ENCODE data around the gene PCAT6. TPM values are rescaled to one million over a fixed set of nuclear protein-coding genes. Genes with fewer than 3 reads are reported as not detected.

Gene PCAT6
- total RNA-seq, 6 donors from 2014 or later = 0.86 to 3.8 (median 1.6) TPM; not detected in 2

GRCh38 chr1:202857136-202857610, 46.4 kb downstream of the PCAT6 start:
- no peaks in the 10 kb centered on the region for H3K36me3 ChIP-seq
- no peak for ATAC-seq (ENCODE audit: low FRiP score in 2 of 2)
- 63 to 76% methylated on average over 4 of the region's 4 CpGs for WGBS, 2 donors
- H3K9me3 ChIP-seq = no peaks in the 10 kb centered on the region
- peak overlapping the region in 1 of 4 donors; percentile 50 for H3K27ac ChIP-seq
- no peak for DNase-seq
- H3K4me3 ChIP-seq = no peak overlapping the region
- H3K4me1 ChIP-seq = peaks cover 10 to 25% (median 19%) of the 10 kb centered on the region in 4 donors
- H3K27me3 ChIP-seq = no peaks in the 10 kb centered on the region
- no peak for TF ChIP-seq POLR2AphosphoS5 (IDR thresholded peaks at IDR 0.05)
- TF ChIP-seq, protein P1, sequence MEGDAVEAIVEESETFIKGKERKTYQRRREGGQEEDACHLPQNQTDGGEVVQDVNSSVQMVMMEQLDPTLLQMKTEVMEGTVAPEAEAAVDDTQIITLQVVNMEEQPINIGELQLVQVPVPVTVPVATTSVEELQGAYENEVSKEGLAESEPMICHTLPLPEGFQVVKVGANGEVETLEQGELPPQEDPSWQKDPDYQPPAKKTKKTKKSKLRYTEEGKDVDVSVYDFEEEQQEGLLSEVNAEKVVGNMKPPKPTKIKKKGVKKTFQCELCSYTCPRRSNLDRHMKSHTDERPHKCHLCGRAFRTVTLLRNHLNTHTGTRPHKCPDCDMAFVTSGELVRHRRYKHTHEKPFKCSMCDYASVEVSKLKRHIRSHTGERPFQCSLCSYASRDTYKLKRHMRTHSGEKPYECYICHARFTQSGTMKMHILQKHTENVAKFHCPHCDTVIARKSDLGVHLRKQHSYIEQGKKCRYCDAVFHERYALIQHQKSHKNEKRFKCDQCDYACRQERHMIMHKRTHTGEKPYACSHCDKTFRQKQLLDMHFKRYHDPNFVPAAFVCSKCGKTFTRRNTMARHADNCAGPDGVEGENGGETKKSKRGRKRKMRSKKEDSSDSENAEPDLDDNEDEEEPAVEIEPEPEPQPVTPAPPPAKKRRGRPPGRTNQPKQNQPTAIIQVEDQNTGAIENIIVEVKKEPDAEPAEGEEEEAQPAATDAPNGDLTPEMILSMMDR (IDR thresholded peaks at IDR 0.05) = no peak
- no peak for TF ChIP-seq POLR2A (IDR thresholded peaks at IDR 0.05)
- no peak for TF ChIP-seq EP300 (IDR thresholded peaks at IDR 0.05)

DNA sequence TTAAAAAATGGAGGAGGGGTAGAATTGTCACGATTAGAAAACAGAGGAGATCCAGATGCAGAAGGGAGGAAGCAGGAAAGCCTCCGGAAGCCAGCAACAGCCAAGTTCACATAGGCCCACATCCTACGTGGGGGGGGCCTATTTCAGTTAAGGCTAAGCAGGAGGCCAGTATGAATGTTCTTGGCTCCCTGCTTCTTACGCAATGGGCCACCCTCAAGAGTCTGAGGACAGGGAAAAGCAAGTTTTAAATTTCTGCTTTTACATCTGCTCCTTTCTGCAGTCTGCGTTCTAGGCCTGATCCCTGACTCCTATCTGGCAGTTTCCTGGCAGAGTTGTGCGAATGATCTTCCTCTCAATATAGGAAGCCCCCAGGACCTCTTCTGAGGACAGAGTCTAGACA, 47.6 kb downstream of the PCAT6 start:
- DNase-seq (peak in 1 of 2 donors; percentile 75), ATAC-seq (ENCODE audit: low FRiP score in 2 of 2) (peak in 1 of 2 donors; percentile 48)
- 26 to 32% methylated on average over 6 of the region's 6 CpGs for WGBS, 2 donors
- Histone ChIP-seq H3K9me3 (no peaks in the 10 kb centered on the region), H3K4me3 (no peak overlapping the region), H3K4me1 (peaks cover 10 to 27% (median 19%) of the 10 kb centered on the region in 4 donors), H3K36me3 (no peaks in the 10 kb centered on the region), H3K27ac (peak overlapping the region in 3 of 4 donors; percentile 21 to 71 (median 50)), H3K27me3 (no peaks in the 10 kb centered on the region)
- TF ChIP-seq POLR2AphosphoS5 (IDR thresholded peaks at IDR 0.05) = peak in 1 of 2 donors; percentile 15
- TF ChIP-seq EP300 (IDR thresholded peaks at IDR 0.05) = no peak

GRCh38 chr1:202858789-202859414, 48.1 kb downstream of the PCAT6 start:
- Histone ChIP-seq H3K27me3 (no peaks in the 10 kb centered on the region), H3K4me1 (peaks cover 10 to 27% (median 19%) of the 10 kb centered on the region in 4 donors), H3K9me3 (no peaks in the 10 kb centered on the region), H3K27ac (peak overlapping the region in 3 of 4 donors; percentile 21 to 71 (median 50)), H3K4me3 (no peak overlapping the region), H3K36me3 (no peaks in the 10 kb centered on the region)
- ATAC-seq (ENCODE audit: low FRiP score in 2 of 2) (no peak), DNase-seq (no peak)
- 75 to 88% methylated on average over 8 to 10 of the region's 10 CpGs for WGBS, 2 donors
- TF ChIP-seq, protein P1 (IDR thresholded peaks at IDR 0.05) = no peak
- TF ChIP-seq EP300 (IDR thresholded peaks at IDR 0.05) (no peak), POLR2A (IDR thresholded peaks at IDR 0.05) (no peak), POLR2AphosphoS5 (IDR thresholded peaks at IDR 0.05) (no peak)

GRCh38 chr1:202860744-202861419, 50.1 kb downstream of the PCAT6 start:
- Histone ChIP-seq H3K4me1 (peaks cover 10 to 27% (median 19%) of the 10 kb centered on the region in 4 donors), H3K36me3 (no peaks in the 10 kb centered on the region), H3K4me3 (peak overlapping the region; percentile 74 to 84 (median 78)), H3K27ac (peak overlapping the region in 2 of 4 donors; percentile 76 to 77), H3K9me3 (no peaks in the 10 kb centered on the region), H3K27me3 (no peaks in the 10 kb centered on the region)
- ATAC-seq (ENCODE audit: low FRiP score in 2 of 2) = peak; percentile 67 to 89
- 4% methylated on average over 31 of the region's 50 CpGs; no CpG with 5 or more reads in 1 of the 2 donors for WGBS, 2 donors
- TF ChIP-seq EP300 (IDR thresholded peaks at IDR 0.05) (no peak), POLR2A (IDR thresholded peaks at IDR 0.05) (no peak), POLR2AphosphoS5 (IDR thresholded peaks at IDR 0.05) (no peak)
- TF ChIP-seq, protein P1 (IDR thresholded peaks at IDR 0.05) = no peak
- DNase-seq = peak; percentile 84 to 85

Small RNA genes within 50 kb of the gene (small RNA-seq; reads per million reads assigned to genes)
- 0 reads per million in 4 donors for gene AC098934.3

Other genes with a start within 250 kb of the PCAT6 start
- gene SYT2, start 100.5 kb upstream of the PCAT6 start, total RNA-seq = under 1 TPM in 1 of 6 donors, not detected in 5; 0.14 TPM
- 100 to 1,000 TPM in 1 of 6 donors, 10 to 100 TPM in 5; 42.2 to 102 (median 51.6) TPM for gene KDM5B, start 2.5 kb upstream of the PCAT6 start, total RNA-seq
- gene RABIF, start 78.2 kb downstream of the PCAT6 start, total RNA-seq = 10 to 100 TPM in 2 of 6 donors, 1 to 10 TPM in 4; 2.0 to 11.7 (median 7.9) TPM
- gene KLHL12, start 116.3 kb downstream of the PCAT6 start, total RNA-seq = 10 to 100 TPM; 12.0 to 25.1 (median 19.9) TPM
- gene ADIPOR1, start 147.4 kb downstream of the PCAT6 start, total RNA-seq = 100 to 1,000 TPM in 4 of 6 donors, 10 to 100 TPM in 2; 57.6 to 157 (median 125) TPM
- gene CYB5R1, start 156.3 kb downstream of the PCAT6 start, total RNA-seq = 10 to 100 TPM; 25.1 to 81.2 (median 68.2) TPM
- 10 to 100 TPM; 45.4 to 71.9 (median 68.1) TPM for gene TMEM183A, start 196.4 kb downstream of the PCAT6 start, total RNA-seq
- gene PPFIA4, start 215.5 kb downstream of the PCAT6 start, total RNA-seq = 1 to 10 TPM in 4 of 6 donors, under 1 TPM in 2; 0.63 to 9.7 (median 1.6) TPM